ENCODE results near the gene ADAMTSL5.

- TF ChIP-seq, protein P1, sequence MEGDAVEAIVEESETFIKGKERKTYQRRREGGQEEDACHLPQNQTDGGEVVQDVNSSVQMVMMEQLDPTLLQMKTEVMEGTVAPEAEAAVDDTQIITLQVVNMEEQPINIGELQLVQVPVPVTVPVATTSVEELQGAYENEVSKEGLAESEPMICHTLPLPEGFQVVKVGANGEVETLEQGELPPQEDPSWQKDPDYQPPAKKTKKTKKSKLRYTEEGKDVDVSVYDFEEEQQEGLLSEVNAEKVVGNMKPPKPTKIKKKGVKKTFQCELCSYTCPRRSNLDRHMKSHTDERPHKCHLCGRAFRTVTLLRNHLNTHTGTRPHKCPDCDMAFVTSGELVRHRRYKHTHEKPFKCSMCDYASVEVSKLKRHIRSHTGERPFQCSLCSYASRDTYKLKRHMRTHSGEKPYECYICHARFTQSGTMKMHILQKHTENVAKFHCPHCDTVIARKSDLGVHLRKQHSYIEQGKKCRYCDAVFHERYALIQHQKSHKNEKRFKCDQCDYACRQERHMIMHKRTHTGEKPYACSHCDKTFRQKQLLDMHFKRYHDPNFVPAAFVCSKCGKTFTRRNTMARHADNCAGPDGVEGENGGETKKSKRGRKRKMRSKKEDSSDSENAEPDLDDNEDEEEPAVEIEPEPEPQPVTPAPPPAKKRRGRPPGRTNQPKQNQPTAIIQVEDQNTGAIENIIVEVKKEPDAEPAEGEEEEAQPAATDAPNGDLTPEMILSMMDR (conservative IDR thresholded peaks at IDR 0.05; ENCODE audit: low read depth, low read length), result peak; percentile 93
- no peak for TF ChIP-seq EZH2 (IDR thresholded peaks at IDR 0.05; ENCODE audit: borderline replicate concordance, low read depth, low read length, poor library complexity, severe bottlenecking)
Observed at GRCh38 chr19:1503089-1503924, 9.5 kb downstream of the ADAMTSL5 start.

Measured in A673 (cell line).